Measurements from ENCODE around the gene DDX49. TPM values are rescaled to one million over a fixed set of nuclear protein-coding genes. Genes with fewer than 3 reads are reported as not detected.

Gene DDX49
- total RNA-seq, 1 experiment from 2014 or later = 47.9 TPM

- H3K4me3 Mint-ChIP-seq = no peak overlapping the region
- ChIA-PET CTCF (interaction anchor here (1.6 kb wide), 1 partner anchor 81 kb away, joined by 4 read pairs; no protein-coding TSS in a partner anchor), POLR2A (no interaction called here)
- DNase-seq (ENCODE audit: low spot score) (no peak), ATAC-seq (no peak)
- H3K27me3 Mint-ChIP-seq (ENCODE audit: low read depth) = no peaks in the 10 kb centered on the region
- H3K4me1 Mint-ChIP-seq = no peaks in the 10 kb centered on the region
- H3K36me3 Mint-ChIP-seq = peaks cover 12% of the 10 kb centered on the region; the same call in 1 of the 2 replicates
- H3K27ac Mint-ChIP-seq = peak overlapping the region; percentile 53; the same call in 1 of the 2 replicates
- no peak for TF ChIP-seq OVOL2 (CRISPR knock-in tag; IDR thresholded peaks at IDR 0.05; ENCODE audit: borderline replicate concordance)
- TF ChIP-seq TP53 (CRISPR knock-in tag; IDR thresholded peaks at IDR 0.05) = no peak
- TF ChIP-seq GTF2I (CRISPR knock-in tag; conservative IDR thresholded peaks at IDR 0.05) = no peak
- no peak for TF ChIP-seq ZNF138 (CRISPR knock-in tag; conservative IDR thresholded peaks at IDR 0.05)
- TF ChIP-seq EMX1 (CRISPR knock-in tag; IDR thresholded peaks at IDR 0.05) = no peak
- TF ChIP-seq GABPB1 (CRISPR knock-in tag; IDR thresholded peaks at IDR 0.05) = no peak
- TF ChIP-seq ZNF425 (CRISPR knock-in tag; conservative IDR thresholded peaks at IDR 0.05) = no peak
- no peak for TF ChIP-seq TEAD4 (CRISPR knock-in tag; IDR thresholded peaks at IDR 0.05)
- no peak for TF ChIP-seq MLX (CRISPR knock-in tag; IDR thresholded peaks at IDR 0.05)
- no peak for TF ChIP-seq JUN (CRISPR knock-in tag; IDR thresholded peaks at IDR 0.05)
- TF ChIP-seq USF2 (CRISPR knock-in tag; IDR thresholded peaks at IDR 0.05) = no peak
- TF ChIP-seq ZNF532 (CRISPR knock-in tag; IDR thresholded peaks at IDR 0.05; ENCODE audit: borderline replicate concordance) = no peak
- TF ChIP-seq CTCF (IDR thresholded peaks at IDR 0.05) = no peak
- no peak for TF ChIP-seq PRRX2 (CRISPR knock-in tag; IDR thresholded peaks at IDR 0.05)
- no peak for TF ChIP-seq ZBTB43 (CRISPR knock-in tag; IDR thresholded peaks at IDR 0.05)
- no peak for TF ChIP-seq TEAD1 (CRISPR knock-in tag; IDR thresholded peaks at IDR 0.05)
- H3K9me3 Mint-ChIP-seq = no peaks in the 10 kb centered on the region
These were observed 13.8 kb upstream of the DDX49 start for GRCh38 chr19:18905513-18906236.

Measured in WTC11 (cell line).